Right atrium auricular region (tissue), 2 donors: Measurements from ENCODE around the gene FAM222A. TPM values are rescaled to one million over a fixed set of nuclear protein-coding genes. Genes with fewer than 3 reads are reported as not detected.

Experiments used
- DNase-seq: peaks from one replicate; pipeline ENCODE4 v3.0.0-alpha.2; 2019; ENCODE audit warnings: low spot score
- H3K27ac ChIP-seq, 2 donors: fragments of 200-600 bp; sonication (generic); 1 replicate in 1 of 2; 2 replicates in 1 of 2; pipeline ENCODE4 v1.5.1; 2016 to 2019
- H3K27me3 ChIP-seq, 2 donors: fragments of 200-600 bp; sonication (generic); one replicate each; pipeline versions ENCODE4 v1.5.1 to v1.6.0; 2017 to 2019
- H3K36me3 ChIP-seq: fragments of 200-600 bp; sonication (generic); one replicate; pipeline ENCODE4 v1.5.1; 2016
- H3K4me1 ChIP-seq, 2 donors: fragments of 200-600 bp; sonication (generic); one replicate each; pipeline versions ENCODE4 v1.5.1 to v1.6.0; 2017 to 2019
- H3K4me3 ChIP-seq, 2 donors: fragments of 200-600 bp; sonication (generic); 1 replicate in 1 of 2; 2 replicates in 1 of 2; pipeline ENCODE4 v1.5.1; 2017 to 2019; ENCODE audit warnings: mild to moderate bottlenecking in 1 of 2, moderate library complexity in 1 of 2
- H3K9me3 ChIP-seq, 2 donors: fragments of 200-600 bp; sonication (generic); one replicate each; pipeline ENCODE4 v1.5.1; 2019
- CTCF ChIP-seq, 2 donors: fragments of 200-600 bp; sonication (generic); IDR thresholded peaks; one replicate each; pipeline ENCODE4 v1.5.1; 2019; ENCODE audit warnings: antibody characterized with exemption in 2 of 2
- total RNA-seq, 2 donors: library from RNA; depleted of rRNA; stranded (reverse); fragments of >200 nt; gene quantifications; one replicate each; pipeline ENCODE4 v1.1.0, GENCODE V29; 2016

Gene FAM222A
- total RNA-seq, 2 donors from 2014 or later, result 23.6 to 32.4 TPM

DNA sequence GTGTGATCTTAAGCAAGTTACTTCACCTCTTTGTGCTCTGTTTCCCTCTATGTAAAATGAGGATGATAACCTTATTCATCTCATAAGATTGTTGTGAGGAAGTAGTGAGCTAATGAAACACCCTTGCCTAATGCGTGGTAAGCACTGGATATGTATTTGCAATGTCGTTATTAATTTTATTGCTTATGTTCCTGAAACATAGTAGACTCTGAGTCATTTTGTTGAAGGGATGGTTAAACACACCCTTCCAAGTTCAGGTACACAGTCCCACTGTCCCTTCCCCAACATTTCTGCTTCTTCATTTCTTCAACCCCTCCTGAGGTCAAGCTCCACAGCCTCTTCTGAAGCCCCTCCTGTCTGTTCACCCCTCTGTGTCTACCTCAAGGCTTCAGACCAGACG is 40.2 kb upstream of the FAM222A start:
- Histone ChIP-seq H3K9me3 (no peaks in the 10 kb centered on the region), H3K27me3 (no peaks in the 10 kb centered on the region), H3K36me3 (no peaks in the 10 kb centered on the region), H3K27ac (no peak overlapping the region), H3K4me1 (no peaks in the 10 kb centered on the region), H3K4me3 (no peak overlapping the region)
- no peak for TF ChIP-seq CTCF (IDR thresholded peaks at IDR 0.05)
- DNase-seq, result no peak

GRCh38 chr12:109673884-109674283 is 39.7 kb upstream of the FAM222A start:
- no peaks in the 10 kb centered on the region for H3K4me1 ChIP-seq
- H3K27ac ChIP-seq, result no peak overlapping the region
- no peaks in the 10 kb centered on the region for H3K9me3 ChIP-seq
- no peak for TF ChIP-seq CTCF (IDR thresholded peaks at IDR 0.05)
- no peaks in the 10 kb centered on the region for H3K27me3 ChIP-seq
- no peak overlapping the region for H3K4me3 ChIP-seq
- DNase-seq, result no peak
- no peaks in the 10 kb centered on the region for H3K36me3 ChIP-seq

DNA sequence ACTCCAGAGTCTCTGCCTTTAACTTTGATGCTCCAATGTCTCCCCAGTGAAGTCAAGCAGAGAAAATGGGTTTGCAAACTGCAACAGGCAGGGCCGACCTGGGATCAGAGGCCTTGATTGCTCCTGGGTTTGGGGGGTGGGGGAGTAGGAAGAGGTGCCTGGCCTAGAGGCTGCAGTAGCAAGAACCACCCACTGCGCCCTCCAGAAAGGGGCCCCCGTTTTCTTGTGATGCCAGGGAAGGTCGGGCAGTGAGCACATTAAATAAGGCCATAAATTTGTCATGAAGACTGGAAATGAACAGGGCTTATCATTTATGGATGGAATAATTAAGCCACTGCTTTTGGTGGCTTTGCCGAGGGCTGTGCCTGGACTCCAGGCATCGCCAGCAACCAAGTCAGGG is 38.2 kb upstream of the FAM222A start:
- no peaks in the 10 kb centered on the region for H3K9me3 ChIP-seq
- no peaks in the 10 kb centered on the region for H3K4me1 ChIP-seq
- no peak for DNase-seq
- TF ChIP-seq CTCF (IDR thresholded peaks at IDR 0.05), result no peak
- no peak overlapping the region for H3K27ac ChIP-seq
- no peaks in the 10 kb centered on the region for H3K36me3 ChIP-seq
- H3K27me3 ChIP-seq, result no peaks in the 10 kb centered on the region
- H3K4me3 ChIP-seq, result no peak overlapping the region

DNA sequence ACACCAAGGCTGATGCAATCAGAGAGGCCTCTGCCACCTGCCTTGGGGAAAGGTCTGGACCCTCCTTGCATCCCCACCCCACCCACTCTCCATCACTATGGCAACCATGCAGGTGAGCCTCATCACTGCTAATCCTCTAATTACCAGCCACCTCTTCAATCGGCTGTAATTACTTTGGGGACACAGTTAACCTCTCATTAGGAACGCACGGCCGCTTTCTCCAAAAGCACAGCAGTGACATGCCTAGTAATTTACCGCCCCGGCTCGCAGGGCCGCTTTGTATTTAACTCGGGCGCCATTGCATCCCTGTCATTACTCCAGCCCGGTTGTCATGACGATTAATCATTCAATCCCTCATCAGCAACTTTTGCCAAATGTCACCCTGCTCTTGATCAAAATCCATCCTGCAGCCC is 36.3 kb upstream of the FAM222A start:
- TF ChIP-seq CTCF (IDR thresholded peaks at IDR 0.05), result no peak
- no peaks in the 10 kb centered on the region for H3K27me3 ChIP-seq

DNA sequence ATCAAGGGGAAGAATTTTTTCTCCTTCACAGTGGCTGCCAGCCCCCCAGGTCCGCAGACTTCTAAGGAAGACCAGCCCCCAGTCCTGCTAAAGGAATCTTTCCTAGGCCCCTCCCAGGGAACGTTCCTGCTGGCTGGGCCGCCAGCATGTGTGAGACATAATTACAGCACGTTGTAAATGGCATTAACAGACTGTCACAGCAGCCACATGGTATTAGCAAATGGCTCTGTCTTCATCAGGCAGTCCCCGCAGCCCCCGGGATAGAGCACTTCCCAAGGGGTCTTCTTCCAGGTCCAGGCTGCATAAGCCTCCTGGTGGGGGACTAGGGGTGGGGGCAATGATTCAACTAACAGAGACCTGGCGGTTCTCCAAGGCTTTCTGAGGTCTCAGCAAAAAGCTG is 34.9 kb upstream of the FAM222A start:
- TF ChIP-seq CTCF (IDR thresholded peaks at IDR 0.05), result no peak
- Histone ChIP-seq H3K9me3 (no peaks in the 10 kb centered on the region), H3K4me1 (no peaks in the 10 kb centered on the region), H3K27ac (no peak overlapping the region), H3K36me3 (no peaks in the 10 kb centered on the region), H3K27me3 (no peaks in the 10 kb centered on the region), H3K4me3 (no peak overlapping the region)
- no peak for DNase-seq

More for the DNA sequence above, 36.3 kb upstream of the FAM222A start:
- Histone ChIP-seq H3K27ac (no peak overlapping the region), H3K36me3 (no peaks in the 10 kb centered on the region), H3K9me3 (no peaks in the 10 kb centered on the region), H3K4me1 (no peaks in the 10 kb centered on the region), H3K4me3 (no peak overlapping the region)
- no peak for DNase-seq

DNA sequence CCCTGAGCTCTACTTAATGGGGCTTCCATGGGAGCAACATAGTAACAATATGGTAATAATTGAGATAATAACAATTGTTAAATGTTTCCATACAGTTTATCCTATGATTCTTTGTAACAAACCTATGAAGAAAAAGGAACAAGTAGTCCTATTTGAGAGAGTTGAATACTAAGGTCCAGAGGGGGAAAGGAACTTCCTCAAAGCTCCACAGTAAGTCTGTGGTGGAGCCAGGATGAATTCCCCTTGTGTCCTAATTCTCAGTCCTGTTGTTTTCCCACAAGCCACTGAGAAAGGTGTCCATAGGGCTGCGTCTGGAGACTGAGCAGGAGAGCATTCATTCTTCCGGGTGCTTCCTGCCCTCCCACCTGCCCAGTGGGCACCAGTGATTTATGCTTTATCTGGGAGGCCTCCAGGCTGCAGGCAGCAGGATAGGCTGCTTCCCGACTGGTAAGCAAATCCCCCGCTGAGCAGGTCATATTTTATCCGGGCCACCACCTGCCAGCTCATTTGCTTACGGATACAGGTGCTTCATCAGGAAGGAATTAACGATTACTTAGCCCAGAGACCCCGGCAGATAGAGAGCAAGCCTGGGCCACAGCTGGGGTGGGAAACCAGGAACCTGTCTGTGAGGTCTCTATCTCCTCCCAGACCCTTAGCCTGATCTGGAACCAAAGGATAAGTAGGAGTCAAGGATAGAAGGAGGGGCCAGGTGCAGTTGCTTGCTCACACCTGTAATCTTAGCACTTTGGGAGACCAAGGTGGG is 33.9 kb upstream of the FAM222A start:
- TF ChIP-seq CTCF (IDR thresholded peaks at IDR 0.05), result no peak
- no peaks in the 10 kb centered on the region for H3K9me3 ChIP-seq
- H3K4me1 ChIP-seq, result no peaks in the 10 kb centered on the region
- no peak for DNase-seq
- no peak overlapping the region for H3K27ac ChIP-seq
- H3K4me3 ChIP-seq, result no peak overlapping the region
- H3K27me3 ChIP-seq, result no peaks in the 10 kb centered on the region
- H3K36me3 ChIP-seq, result no peaks in the 10 kb centered on the region
